Measurements from ENCODE around the gene SEMA3D. TPM values are rescaled to one million over a fixed set of nuclear protein-coding genes. Genes with fewer than 3 reads are reported as not detected.

Gene SEMA3D
- total RNA-seq, 1 experiment from 2014 or later, result 23.3 TPM

DNA sequence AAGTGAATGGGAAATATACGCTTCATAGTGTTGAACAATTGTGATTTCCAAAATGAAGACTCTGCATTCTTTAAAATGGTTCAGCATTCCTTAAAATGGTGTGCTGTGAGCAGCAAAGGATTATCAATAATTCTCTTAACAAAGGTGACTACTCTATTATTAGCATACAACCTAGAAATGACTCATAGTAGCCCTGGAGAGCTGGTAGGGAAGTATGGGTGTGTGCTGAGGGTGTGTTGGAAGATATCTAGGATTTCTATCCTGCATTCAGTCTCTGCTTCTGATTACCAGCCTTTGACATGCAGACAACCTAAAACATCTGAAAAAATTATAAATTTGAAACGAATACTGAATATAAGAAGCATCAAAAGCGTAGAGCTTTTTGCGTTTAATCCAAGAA lies 72.5 kb downstream of the SEMA3D start:
- ChIA-PET CTCF (no interaction called here), POLR2A (ENCODE audit: low non-redundant PET) (no interaction called here)
- H3K27me3 ChIP-seq (replicated peaks; ENCODE audit: insufficient read depth, low read depth, low read length, poor library complexity), result no peaks in the 10 kb centered on the region
- H3K27ac ChIP-seq (ENCODE audit: low read depth, low read length, poor library complexity, severe bottlenecking), result no peak overlapping the region
- peaks cover 4% of the 10 kb centered on the region for H3K4me1 ChIP-seq (ENCODE audit: insufficient read depth, low read length, poor library complexity, severe bottlenecking)
- TF ChIP-seq, protein P1, sequence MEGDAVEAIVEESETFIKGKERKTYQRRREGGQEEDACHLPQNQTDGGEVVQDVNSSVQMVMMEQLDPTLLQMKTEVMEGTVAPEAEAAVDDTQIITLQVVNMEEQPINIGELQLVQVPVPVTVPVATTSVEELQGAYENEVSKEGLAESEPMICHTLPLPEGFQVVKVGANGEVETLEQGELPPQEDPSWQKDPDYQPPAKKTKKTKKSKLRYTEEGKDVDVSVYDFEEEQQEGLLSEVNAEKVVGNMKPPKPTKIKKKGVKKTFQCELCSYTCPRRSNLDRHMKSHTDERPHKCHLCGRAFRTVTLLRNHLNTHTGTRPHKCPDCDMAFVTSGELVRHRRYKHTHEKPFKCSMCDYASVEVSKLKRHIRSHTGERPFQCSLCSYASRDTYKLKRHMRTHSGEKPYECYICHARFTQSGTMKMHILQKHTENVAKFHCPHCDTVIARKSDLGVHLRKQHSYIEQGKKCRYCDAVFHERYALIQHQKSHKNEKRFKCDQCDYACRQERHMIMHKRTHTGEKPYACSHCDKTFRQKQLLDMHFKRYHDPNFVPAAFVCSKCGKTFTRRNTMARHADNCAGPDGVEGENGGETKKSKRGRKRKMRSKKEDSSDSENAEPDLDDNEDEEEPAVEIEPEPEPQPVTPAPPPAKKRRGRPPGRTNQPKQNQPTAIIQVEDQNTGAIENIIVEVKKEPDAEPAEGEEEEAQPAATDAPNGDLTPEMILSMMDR (conservative IDR thresholded peaks at IDR 0.05; ENCODE audit: low read depth, low read length), result no peak
- no peak for TF ChIP-seq EZH2 (IDR thresholded peaks at IDR 0.05; ENCODE audit: borderline replicate concordance, low read depth, low read length, poor library complexity, severe bottlenecking)
- intact Hi-C loops (cut with micrococcal nuclease; ENCODE audit: unreplicated experiment), result no loop called here
- no peak overlapping the region for H3K4me3 ChIP-seq (ENCODE audit: low read depth, low read length, poor library complexity, severe bottlenecking)
- BruUV-seq (replicated peaks), result no TSS peak
- H3K36me3 ChIP-seq (ENCODE audit: insufficient read depth, low read length, poor library complexity, severe bottlenecking), result no peaks in the 10 kb centered on the region
- H3K9me3 ChIP-seq (ENCODE audit: low read depth, low read length, poor library complexity, severe bottlenecking), result no peaks in the 10 kb centered on the region
- DNase-seq (ENCODE audit: low spot score), result no peak

DNA sequence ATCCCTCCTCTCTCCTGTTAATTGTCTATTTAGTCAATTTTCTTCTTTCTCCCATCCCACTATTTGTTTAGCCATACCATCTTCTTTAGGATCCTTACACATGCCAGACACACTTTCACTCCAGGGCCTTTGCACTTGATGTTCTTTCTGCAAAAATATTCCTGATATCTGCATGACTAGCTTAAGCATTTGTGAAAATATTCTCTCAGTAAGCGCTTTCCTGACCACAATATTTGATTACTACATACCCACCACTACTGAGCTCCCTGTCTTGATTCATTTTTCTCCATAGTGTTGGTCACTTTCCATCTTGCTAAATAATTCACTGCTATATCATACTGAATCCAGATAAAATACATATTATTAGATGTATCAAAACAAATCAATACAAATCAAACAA lies 75.1 kb downstream of the SEMA3D start:
- no peak for DNase-seq (ENCODE audit: low spot score)
- Histone ChIP-seq H3K9me3 (ENCODE audit: low read depth, low read length, poor library complexity, severe bottlenecking) (no peaks in the 10 kb centered on the region), H3K4me3 (ENCODE audit: low read depth, low read length, poor library complexity, severe bottlenecking) (no peak overlapping the region), H3K36me3 (ENCODE audit: insufficient read depth, low read length, poor library complexity, severe bottlenecking) (no peaks in the 10 kb centered on the region), H3K27me3 (replicated peaks; ENCODE audit: insufficient read depth, low read depth, low read length, poor library complexity) (no peaks in the 10 kb centered on the region), H3K27ac (ENCODE audit: low read depth, low read length, poor library complexity, severe bottlenecking) (no peak overlapping the region), H3K4me1 (ENCODE audit: insufficient read depth, low read length, poor library complexity, severe bottlenecking) (peaks cover 6% of the 10 kb centered on the region)
- CTCF ChIA-PET, result no interaction called here
- TF ChIP-seq EZH2 (IDR thresholded peaks at IDR 0.05; ENCODE audit: borderline replicate concordance, low read depth, low read length, poor library complexity, severe bottlenecking), result no peak
- TF ChIP-seq, protein P1 (conservative IDR thresholded peaks at IDR 0.05; ENCODE audit: low read depth, low read length), result no peak
- POLR2A ChIA-PET (ENCODE audit: low non-redundant PET), result no interaction called here
- intact Hi-C loops (cut with micrococcal nuclease; ENCODE audit: unreplicated experiment), result no loop called here
- no TSS peak for BruUV-seq (replicated peaks)

DNA sequence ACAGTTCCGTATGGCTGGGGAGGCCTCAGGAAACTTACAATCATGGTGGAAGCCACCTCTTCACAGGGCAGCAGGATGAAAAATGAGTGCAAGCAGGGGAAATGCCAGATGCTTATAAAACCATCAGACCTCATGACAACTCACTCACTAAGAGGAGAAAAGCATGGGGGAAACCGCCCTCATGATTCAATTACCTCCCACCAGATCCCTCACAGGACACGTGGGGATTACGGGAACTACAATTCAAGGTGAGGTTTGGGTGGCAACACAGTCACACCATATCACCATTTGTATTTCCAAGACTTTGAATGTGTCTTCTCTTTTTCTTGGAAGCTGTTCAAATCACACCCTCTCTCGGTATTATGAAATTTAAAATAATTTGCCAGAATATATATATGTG lies 80.1 kb downstream of the SEMA3D start:
- CTCF ChIA-PET, result no interaction called here
- no TSS peak for BruUV-seq (replicated peaks)
- no peaks in the 10 kb centered on the region for H3K27me3 ChIP-seq (replicated peaks; ENCODE audit: insufficient read depth, low read depth, low read length, poor library complexity)

More for the DNA sequence above, 80.1 kb downstream of the SEMA3D start:
- no peaks in the 10 kb centered on the region for H3K36me3 ChIP-seq (ENCODE audit: insufficient read depth, low read length, poor library complexity, severe bottlenecking)
- intact Hi-C loops (cut with micrococcal nuclease; ENCODE audit: unreplicated experiment), result no loop called here
- H3K4me1 ChIP-seq (ENCODE audit: insufficient read depth, low read length, poor library complexity, severe bottlenecking), result peaks cover 42% of the 10 kb centered on the region
- TF ChIP-seq, protein P1 (conservative IDR thresholded peaks at IDR 0.05; ENCODE audit: low read depth, low read length), result no peak
- TF ChIP-seq EZH2 (IDR thresholded peaks at IDR 0.05; ENCODE audit: borderline replicate concordance, low read depth, low read length, poor library complexity, severe bottlenecking), result no peak
- DNase-seq (ENCODE audit: low spot score), result no peak
- POLR2A ChIA-PET (ENCODE audit: low non-redundant PET), result no interaction called here
- H3K27ac ChIP-seq (ENCODE audit: low read depth, low read length, poor library complexity, severe bottlenecking), result no peak overlapping the region
- no peak overlapping the region for H3K4me3 ChIP-seq (ENCODE audit: low read depth, low read length, poor library complexity, severe bottlenecking)
- H3K9me3 ChIP-seq (ENCODE audit: low read depth, low read length, poor library complexity, severe bottlenecking), result no peaks in the 10 kb centered on the region

Data from A673 (cell line).